ELF-1 (cell line): Measurements from ENCODE around the gene RBM15.

Source experiments
- DNase-seq: peaks from one replicate; pipeline ENCODE4 v3.0.0-alpha.2; 2016; ENCODE audit warnings: low read depth, low spot score

RBM15 gene, protein sequence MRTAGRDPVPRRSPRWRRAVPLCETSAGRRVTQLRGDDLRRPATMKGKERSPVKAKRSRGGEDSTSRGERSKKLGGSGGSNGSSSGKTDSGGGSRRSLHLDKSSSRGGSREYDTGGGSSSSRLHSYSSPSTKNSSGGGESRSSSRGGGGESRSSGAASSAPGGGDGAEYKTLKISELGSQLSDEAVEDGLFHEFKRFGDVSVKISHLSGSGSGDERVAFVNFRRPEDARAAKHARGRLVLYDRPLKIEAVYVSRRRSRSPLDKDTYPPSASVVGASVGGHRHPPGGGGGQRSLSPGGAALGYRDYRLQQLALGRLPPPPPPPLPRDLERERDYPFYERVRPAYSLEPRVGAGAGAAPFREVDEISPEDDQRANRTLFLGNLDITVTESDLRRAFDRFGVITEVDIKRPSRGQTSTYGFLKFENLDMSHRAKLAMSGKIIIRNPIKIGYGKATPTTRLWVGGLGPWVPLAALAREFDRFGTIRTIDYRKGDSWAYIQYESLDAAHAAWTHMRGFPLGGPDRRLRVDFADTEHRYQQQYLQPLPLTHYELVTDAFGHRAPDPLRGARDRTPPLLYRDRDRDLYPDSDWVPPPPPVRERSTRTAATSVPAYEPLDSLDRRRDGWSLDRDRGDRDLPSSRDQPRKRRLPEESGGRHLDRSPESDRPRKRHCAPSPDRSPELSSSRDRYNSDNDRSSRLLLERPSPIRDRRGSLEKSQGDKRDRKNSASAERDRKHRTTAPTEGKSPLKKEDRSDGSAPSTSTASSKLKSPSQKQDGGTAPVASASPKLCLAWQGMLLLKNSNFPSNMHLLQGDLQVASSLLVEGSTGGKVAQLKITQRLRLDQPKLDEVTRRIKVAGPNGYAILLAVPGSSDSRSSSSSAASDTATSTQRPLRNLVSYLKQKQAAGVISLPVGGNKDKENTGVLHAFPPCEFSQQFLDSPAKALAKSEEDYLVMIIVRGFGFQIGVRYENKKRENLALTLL

DNA sequence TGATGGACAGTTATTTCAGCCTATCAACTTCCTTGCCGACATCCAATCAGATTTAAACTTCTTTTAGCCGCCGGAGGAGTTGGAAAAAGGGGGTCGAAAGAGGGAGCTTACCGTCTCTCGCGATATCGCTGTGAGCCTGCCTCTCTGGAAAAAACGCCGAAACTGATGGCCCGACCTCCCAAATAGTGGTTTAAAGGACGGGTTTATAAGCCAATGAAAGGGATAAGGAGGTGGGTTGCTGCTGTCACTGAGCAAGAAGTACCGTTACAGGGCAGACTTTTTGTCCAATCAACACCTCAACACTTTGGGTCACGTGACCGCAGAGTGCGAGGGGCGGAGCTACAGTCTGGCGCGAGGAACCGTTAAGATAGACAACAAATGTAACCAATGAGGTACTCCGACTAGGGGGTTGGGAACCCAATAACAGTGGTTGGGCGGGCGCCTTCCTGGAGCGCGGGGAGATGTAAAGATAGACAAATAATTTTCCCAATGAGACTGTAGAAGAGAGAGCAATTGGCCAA lies at the start of gene RBM15:
Gene RBM15, plus strand, starts transcription at position 492 of the 521 bp plus-strand sequence. Its CDS starts 29 bp downstream, at position 521.
- DNase-seq, result peak; percentile 100

GRCh38 chr1:110291241-110292030 lies 47.7 kb upstream of the RBM15 start:
- no peak for DNase-seq

DNA sequence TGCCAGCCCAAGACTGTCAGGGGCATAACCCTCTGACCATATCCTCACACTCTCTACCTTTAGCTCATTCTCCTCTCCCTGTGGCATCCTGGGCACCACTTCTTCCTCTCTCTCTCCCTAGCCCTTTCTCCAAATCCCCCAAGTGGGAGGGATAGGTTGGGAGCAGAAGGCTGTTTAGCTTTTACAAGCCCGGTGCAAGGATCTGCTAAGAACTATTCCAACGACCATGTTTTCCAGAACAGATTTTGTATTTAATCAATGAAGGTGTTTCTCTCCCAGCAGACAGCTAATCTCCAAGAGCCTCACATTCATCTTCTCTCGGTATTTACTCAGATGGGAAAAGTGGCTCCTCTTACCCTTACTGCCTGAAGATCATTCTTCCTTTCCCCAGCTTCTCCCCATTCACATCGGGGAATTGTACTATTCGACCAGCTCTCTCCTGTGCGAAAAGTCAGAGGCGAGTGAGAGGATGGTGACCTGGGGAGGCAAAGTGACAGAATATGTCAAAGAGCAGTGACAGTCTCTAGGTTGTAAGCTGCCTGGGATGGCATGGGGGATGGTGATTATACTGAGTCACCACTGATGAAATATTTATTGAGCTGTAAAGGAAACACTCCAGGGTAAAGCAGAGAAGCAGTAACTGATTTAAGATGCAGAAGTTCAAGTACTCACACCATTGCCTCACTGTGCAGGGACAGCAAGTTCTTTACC lies 47.0 kb upstream of the RBM15 start:
- no peak for DNase-seq

GRCh38 chr1:110293601-110294104 lies 45.5 kb upstream of the RBM15 start:
- no peak for DNase-seq

DNA sequence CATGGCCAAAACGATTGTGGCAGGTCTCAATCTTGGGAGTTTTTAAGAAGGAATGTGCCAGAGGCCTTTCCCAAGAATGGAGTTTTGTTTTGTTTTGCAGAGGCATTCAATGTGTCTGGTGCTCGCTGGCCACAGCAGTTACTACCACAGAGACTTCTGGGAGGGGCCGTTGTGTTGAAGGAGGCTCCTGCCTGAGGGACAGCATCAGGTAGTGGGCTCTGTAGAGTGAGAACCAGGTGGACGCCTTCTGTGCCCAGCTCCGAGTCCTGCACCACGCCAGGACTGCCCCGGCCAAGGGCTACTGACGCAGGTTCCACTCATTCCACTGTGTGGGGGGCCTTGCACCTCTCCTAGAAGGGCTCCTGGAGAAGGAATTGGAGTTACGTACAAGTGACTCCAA lies 44.9 kb upstream of the RBM15 start:
- DNase-seq, result peak; percentile 40

DNA sequence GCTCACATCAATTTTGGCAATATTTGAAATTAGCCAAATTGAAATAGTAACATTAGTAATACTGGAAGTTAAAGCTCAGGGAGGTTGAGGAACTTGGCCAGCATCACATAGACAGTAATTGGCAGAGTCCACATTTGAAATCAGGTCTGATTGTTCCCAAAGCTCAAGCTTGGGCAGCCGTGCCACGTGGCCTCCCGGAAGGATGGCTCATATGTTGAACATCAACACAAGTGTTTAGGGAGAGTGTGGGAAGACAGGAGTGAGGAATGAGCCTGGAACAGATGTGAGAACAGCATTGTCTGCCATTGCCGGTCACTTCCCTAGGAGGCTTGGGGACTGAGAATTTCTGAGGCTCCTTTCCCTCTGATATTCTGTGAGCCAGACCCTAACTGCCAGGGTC lies 40.2 kb upstream of the RBM15 start:
- DNase-seq, result no peak

- no peak for DNase-seq
Measured at GRCh38 chr1:110300412-110301085, 38.6 kb upstream of the RBM15 start.

- no peak for DNase-seq
Measured at GRCh38 chr1:110302836-110303235, 36.3 kb upstream of the RBM15 start.

- no peak for DNase-seq
Measured at GRCh38 chr1:110305900-110306420, 33.2 kb upstream of the RBM15 start.

DNA sequence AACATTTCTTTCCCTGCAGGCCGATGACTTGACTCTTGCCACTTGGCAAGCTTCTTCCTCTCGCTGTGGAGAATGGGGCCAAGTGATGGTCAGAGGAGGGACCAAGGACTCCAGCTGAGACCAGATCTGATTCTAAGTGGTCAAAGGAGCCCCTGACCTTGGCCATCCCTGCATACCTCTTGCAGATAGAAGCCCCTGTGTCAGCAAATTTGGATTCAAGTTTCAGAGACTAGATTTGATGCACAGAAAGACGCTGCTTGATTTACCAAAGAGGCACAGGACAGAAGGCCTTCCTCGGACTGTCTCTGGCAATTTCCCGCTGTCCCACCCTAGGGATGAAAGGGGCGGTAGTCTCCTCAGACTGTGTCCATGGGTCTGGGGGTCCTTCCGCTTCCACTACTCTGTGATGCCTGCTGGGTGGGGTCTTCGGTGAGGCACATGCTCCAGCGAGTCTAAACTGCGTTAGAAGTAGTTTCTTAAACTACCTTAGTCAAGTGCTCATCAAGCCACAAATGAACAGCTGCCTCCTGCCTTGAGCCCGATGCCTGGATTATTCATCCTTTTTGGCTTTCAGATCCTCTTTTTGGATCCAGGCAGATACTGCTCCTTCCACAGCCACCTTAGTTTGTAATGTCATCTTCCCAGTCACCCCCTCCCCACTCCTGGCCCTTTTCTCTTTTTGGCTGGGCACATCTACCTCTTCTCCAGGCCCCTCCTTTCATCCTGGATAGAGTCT lies 31.8 kb upstream of the RBM15 start:
- no peak for DNase-seq

GRCh38 chr1:110308247-110308646 lies 30.9 kb upstream of the RBM15 start:
- DNase-seq, result no peak

DNA sequence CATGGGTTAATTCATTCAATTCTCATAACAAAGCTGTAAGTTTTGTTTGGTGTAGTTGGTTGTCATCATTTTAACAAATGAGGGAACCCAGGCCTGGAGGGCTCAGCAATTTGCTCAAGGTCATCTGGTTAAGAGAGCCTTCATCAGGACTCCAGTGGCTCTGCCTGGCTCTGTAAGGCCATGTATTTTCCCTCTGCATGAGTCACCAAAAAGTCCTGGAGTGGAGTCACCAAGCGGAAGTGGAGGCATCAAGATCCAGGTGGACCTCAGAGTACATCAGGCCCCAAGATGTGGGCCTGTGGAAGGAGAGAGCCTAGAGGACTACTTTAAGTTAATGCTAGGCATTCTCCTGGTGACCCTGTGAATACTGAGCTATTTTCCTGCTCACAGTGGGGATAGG lies 30.0 kb upstream of the RBM15 start:
- DNase-seq, result no peak

GRCh38 chr1:110309767-110310166 lies 29.4 kb upstream of the RBM15 start:
- DNase-seq, result no peak

DNA sequence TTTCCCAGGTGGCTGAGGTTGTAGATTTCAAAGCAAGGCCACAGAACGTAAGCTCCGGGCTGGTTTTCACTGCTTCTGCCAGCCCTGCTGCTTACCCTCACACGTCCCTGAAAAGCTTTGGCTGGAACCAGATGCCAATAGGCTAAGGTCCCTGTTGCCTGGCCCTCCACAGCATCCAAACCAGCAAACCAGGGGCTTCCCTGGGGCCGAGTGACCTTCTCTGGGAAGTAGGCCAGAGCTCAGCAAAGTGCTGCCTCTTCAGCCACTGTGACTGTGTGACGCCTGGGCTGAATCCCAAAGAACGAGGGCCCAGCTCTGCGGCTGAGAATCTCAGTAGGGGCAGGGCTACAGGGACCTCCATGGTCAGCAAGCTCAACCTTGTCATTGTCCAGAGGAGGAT lies 28.9 kb upstream of the RBM15 start:
- DNase-seq, result no peak

GRCh38 chr1:110312188-110313121 lies 26.7 kb upstream of the RBM15 start:
- peak; percentile 82 for DNase-seq

DNA sequence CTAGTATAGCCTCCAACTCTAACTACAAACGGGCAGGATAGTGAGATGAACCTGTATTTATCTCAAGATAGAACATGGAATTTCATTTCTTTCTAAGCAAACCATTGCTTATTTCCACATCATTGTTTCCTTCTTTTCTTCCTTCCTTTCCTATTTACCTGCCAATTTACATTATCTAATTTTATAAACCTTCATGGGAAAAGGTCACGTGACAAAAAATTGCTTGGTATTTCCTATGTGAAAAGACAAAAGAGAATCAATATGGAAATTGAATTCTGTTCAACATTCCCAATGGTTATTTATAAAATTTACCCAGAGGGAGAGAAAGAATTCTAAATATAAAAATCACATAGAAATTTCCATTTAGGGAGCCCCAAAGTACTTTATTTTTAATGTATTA lies 22.4 kb upstream of the RBM15 start:
- no peak for DNase-seq

DNA sequence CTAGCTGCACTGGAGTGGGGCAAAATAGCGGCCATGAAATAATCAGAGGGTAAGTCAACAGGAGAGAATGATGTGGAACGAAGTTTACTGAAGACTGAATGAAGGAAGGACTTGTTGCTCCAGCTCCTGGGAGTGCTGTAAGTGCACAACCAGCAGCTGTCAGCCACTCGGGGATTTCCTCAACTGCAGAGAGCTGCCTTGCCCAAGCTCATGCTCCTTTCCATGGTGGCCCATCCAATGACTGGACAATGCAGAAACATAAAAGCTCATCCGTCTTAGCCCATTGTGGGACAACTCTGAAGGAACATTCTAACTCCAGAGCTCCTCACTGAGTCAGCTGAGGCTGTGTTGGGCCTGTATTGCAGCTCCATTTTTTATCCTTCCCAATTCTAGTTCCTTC lies 21.1 kb upstream of the RBM15 start:
- no peak for DNase-seq
